ENCODE results near the gene SOS2.

GRCh38 chr14:50094056-50094755, 137.2 kb downstream of the SOS2 start:
- no peak for TF ChIP-seq YY1 (IDR thresholded peaks at IDR 0.05)
- TF ChIP-seq CTCF (IDR thresholded peaks at IDR 0.05; ENCODE audit: low read depth, low read length, missing input control) = no peak
- TF ChIP-seq MAX (IDR thresholded peaks at IDR 0.05) = no peak
- TF ChIP-seq SP1 (IDR thresholded peaks at IDR 0.05) = no peak
- TF ChIP-seq TAF1 (conservative IDR thresholded peaks at IDR 0.05) = no peak
